Stimulated activated CD4-positive, alpha-beta T cell treated with anti-CD3 and anti-CD28 coated beads, Interleukin-1b, Interleukin-23, amount 100 ng/mL, for 1 hour (primary cell): ENCODE measurements around the gene PMFBP1.

Experiments used
- DNase-seq, 2 donors: peaks; one replicate each; pipeline ENCODE4 v3.0.0-alpha.2; 2020; ENCODE audit warnings: low read depth in 2 of 2

Gene PMFBP1

DNA sequence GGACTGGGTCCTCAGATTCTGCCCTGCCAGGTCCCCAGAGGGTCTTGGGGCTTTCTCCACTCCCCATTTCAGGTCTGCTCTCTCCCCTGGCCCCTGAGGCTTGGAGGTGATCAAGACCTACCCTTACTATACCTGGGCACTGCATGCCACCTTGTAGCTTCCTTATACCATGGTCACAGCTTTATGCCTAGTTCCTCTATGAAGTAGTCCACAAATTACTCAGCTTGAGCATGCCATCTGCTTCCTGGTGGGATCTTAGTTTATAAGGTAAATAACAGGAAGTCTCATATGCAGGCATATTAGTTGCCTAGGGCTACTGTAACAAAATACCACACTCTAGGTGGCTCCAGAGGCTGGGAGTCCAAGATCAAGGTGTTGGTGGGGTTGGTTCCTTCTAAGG lies 11.0 kb upstream of the PMFBP1 start:
- DNase-seq = no peak

DNA sequence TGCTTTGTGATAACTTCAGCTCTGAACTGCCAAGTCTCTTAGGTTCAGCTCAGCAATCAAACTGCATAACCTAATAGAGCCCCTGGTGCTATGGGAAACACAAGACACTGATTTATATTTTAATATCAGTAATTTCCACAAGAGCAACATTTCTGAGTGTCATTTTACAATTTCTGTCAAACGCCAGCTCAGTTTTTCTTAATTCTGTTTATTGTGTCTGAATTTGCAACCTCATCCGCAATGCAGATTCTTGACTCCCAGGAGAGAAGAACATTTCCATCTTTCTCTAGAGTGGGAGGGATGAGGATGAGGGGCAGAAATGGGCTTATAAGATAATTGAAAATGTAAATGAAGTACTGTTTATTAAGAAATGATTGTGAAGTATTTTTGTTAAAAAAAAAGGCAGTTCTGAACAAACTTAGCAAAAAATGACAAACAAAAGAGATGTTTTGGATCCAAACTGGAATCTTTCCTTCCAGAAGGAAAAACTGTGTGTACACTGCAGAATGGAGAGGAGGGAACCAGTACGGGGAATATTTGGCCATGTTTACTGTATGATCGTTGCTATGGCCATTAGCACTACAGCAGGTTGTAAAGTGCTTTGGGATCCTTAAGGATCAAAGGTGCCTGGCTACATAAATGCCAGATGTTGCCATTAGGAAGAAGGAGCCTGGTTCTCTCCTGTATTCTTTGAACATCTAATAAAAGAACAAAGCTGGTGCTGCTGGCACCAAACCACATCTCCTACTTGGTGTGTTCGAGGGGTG lies 7.4 kb upstream of the PMFBP1 start:
- no peak for DNase-seq

DNA sequence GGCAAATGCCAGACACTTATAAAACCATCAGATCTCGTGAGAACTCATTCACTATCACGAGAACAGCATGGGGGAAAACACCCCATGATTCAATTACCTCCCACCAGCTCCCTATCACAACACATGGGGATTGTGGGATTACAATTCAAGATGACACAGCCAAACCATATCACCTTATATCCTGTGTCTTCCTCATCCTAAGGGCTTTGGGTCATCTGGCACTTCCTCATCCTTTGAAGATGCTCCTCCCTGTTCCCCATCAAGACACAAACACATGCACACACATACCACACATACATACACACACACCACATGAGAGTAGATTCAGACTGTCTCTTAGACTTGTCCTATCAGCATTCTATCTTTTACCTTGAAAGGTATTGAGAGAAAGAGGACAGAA lies 2.8 kb upstream of the PMFBP1 start:
- DNase-seq = no peak

DNA sequence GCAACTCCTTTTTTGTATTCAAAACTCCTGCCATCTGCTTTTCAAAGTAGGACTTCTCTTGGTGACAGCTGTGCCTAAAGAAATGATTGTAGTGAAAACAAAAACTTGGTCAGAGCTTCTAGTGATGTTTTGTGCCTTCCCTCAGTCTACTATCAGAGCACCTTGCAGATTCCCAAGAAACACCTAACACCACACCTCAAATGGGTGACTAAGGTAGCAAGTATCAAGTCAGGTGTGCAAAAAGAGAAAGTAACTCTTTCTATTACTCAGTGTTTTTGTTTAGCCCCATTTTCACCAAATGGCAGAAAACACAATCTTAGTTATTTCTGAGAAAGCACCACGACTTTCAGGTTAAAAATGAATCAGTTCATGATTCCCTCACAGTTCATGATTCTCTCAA lies 2.0 kb upstream of the PMFBP1 start:
- DNase-seq = no peak

DNA sequence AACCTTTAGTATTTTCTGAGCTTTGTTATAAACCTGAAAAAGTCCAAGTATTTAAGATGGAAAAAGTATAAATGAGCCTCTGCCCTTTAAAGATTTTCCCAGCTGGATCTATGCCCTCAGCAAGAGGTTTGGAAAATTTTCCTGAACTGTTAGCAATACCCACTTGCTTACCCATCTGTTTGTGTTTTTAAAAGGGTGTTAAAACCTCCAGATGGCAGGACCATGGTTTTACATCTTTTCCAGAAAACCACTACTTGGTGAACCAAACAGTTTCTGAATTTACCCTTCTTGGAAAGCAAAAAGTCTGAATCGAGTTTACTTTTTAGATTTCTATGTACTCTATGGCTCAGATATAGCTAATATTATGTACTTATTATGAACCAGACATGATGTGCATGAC lies 719 bp downstream of the PMFBP1 start:
- DNase-seq = no peak

DNA sequence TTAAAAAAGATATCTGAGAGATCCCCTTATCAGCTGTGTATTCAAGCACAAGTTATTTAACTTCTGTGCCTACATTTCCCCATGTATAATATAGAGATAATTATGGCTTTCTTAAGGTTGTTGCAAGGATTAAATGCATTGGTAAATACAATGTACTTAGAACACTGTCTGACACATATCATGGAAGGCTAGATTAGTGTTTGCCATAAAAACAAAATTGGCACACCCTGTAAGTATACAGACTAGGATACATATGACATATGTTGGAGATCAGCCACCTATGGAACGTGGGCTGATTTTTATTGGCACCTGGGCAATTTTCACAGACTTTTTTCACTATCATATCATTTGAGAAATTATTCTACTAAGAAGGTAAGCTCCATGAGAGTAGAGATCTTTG lies 2.2 kb downstream of the PMFBP1 start:
- no peak for DNase-seq

DNA sequence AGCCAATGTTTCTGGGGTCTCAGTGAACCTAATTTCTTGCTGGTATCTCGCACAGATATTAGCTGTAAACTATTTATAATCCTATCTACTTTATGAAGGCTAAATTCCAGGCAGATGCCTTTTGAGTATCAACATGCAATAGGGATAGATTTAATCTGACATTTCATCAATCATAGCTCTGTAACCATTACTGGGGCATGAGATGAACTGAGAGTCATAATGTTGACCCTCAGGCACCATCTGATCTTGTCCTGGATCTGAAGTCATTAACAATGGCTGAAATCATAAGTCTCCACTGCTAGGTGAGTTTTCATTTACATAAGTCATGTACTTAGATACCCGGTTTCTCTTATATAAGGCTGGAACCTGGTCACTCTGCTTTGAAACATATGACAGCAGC lies 3.6 kb downstream of the PMFBP1 start:
- no peak for DNase-seq

DNA sequence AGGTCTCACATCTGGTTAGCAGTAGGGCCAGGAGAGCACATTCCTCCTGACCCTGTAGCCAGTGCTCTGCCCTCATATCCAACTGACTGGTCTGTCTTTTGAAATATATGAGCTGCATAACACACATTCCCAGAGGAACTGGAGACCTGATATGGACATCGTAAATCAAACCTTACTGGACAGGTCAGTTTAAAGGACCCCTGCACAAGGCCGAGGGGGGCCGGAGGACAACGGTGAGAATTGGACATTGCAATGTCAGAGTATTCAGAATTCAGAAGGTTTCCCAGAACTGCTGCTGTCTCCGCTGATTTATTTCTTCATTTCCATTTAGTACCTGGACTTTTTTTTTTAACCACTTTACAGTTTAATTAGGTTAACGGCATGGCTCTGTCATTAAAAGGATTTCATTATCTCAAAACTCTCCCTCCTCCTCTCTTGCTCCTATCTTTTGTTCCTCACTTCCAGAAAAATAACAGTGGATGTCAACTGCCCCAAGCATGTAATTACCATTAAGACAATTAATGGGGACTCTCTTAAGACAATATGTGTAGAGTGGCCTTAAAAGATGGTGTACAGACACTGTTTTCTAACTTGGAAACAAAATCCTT lies 4.9 kb downstream of the PMFBP1 start:
- DNase-seq = no peak

DNA sequence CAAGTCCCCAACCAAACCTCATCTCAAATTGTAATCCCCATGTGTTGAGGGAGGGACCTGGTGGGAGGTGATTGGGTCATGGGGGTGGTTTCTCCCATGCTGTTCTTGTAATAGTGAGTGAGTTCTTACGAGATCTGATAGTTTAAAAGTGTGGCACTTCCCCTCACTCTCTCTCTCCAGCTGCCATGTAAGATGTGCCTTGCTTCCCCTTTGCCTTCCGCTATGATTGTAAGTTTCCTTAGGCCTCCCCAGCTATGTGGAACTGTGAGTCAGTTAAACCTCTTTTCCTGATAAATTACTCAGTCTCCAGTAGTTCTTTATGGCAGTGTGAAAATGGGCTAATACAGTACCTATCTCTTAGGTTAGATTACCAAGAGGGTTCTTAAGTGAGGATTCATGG lies 5.8 kb downstream of the PMFBP1 start:
- no peak for DNase-seq

DNA sequence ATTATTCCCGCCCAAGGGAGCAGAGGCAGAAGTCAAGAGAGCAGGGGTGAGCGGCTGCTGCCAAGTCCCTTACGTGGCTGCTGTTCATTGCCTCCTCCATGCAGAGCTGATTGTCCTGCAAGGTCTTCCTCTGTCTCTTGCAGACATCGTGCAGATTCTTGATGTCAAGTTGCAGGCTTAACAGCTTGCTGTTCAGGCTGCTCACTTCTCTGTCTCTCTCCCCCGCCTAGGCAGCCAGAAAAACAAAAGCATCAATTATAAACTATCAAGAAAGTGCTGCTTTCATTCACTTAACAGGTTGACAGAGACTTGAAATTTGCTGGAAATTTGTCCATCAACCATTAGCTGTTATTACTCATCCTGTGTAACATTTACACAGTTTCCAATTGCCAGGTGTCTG lies 7.3 kb downstream of the PMFBP1 start:
- DNase-seq = no peak

DNA sequence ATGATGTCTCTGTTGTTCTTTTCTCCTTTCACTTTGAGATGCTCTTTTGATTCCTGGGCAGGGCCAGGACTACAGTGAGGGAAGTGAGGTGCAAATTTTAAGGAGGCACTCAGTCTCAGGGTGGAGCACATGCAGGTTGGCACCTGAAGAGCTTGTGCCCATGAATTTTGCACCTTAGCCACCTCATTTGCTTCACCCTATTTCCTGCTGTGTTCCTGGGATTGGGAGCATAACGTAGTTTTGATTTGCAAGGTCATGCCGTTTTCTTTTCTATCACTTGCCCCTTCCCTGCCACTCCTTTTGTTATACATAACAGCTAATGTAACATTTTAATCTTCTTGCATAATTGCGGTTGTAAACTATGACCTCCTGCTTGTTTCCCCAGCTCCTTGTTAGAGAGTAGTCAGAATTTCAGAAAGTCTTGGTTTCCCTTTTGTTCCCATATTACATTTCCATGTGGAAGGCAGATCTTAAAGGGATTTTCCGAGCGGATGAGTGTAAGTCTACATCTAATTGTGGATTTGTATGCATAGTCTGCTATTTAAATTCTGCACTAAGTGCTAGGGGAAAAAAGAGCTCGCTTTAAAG lies 9.8 kb downstream of the PMFBP1 start:
- DNase-seq = no peak

DNA sequence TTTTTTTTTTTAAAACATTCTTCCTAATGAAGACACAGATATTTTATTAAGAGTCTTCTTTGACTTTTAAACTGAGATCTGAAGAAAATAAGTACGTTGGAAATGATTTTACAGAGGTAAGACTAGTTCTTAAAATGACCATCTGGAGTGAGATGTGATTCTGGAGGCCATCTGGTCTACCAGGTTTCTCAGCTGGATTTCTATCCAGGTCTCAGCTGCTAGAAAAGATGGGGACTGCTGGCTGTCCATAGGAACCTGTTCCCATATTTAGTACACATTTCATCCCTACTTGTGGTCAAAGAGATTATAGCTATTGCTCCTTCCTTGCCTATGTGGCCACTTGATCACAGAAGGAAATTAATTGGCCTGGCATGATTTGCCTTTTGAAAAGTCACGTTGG lies 12.2 kb downstream of the PMFBP1 start:
- no peak for DNase-seq

DNA sequence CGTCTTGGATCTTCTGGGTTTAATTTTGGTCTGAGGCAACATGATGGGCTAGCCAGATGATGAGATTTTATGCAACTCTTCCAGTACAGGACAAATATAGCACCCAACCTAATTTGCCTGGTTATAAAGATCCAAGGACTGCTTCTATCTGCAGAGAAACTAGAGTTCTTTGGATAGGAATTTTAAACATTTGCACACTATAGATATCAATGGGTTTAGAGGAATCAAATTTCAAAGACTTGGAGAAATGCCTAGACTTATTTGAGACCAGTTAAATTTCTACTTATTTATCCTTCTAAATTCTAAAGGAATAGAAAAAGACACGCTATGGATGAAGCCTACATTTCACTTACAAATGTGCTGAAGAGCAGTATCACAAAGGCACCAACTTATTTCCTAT lies 12.6 kb downstream of the PMFBP1 start:
- DNase-seq = no peak

DNA sequence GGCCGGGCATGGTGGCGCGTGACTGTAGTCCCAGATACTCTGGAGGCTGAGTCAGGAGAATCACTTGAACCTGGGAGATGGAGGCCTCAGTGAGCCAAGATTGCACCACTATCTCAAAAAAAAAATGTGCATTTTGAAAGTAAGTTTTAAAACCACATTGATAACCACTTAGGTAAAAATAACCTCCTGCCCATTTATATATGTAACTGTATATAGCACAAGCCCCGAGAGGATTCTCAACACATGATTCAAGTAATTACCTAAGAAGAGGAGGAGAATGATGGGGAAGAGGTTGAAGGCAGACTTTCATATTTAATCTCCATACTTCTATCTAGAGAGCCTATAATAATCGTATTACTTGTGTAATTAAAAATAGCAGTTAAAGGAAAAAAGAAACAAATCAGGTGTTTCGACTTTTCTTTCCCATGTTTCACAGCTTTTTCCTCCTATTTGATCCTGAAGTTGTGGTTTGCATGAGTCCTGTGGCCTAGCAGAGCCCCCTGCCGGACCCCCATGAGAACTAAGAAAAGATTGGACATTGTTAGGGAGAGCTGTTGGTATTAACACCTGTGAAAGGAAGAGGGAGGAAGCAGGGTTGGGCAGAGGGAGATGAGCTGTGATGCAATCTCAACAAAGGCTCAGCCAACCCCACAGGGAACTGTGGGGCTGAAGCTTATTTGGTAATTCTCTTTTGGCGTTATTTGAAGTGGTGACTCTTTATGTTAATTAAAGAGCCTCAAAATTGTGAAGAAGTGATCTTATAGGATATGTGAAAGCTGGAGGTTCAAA lies 22.1 kb downstream of the PMFBP1 start:
- DNase-seq = no peak

DNA sequence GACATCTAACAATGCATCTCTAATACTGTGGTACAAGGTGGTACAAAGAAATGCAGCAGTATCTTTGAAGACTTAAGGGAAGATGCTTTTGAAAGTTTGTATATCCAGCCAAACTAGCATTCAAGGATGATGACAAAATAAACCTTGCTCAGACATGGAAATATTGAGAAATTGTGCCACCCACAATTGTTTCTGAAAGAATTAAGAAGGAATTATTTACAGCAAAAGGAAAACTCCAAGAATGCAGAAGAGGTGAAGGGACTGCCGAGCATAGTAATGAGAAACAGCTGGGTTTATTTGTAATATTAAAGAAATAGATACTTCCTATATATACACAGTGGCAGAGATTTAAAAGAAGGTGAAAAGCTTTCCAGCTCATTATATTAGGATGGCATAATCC lies 29.5 kb downstream of the PMFBP1 start:
- no peak for DNase-seq

DNA sequence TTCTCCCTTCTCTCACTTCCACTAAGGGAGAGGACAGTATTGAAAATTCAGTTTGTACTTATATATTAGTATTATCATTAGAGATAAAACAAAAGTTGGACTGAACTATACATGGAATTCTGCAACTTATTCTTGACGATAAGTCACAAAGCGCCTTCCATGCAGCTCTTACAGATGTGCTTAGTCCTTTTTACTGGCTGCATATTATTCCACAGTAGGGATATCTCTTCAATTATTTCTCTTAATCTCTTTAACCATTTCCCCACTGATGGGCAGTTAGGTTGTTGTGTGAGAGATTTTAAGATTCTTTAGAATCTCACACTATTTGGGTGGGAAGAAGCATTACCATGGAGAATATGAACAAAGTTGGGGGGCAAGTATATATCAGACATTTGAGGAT lies 32.0 kb downstream of the PMFBP1 start:
- no peak for DNase-seq

DNA sequence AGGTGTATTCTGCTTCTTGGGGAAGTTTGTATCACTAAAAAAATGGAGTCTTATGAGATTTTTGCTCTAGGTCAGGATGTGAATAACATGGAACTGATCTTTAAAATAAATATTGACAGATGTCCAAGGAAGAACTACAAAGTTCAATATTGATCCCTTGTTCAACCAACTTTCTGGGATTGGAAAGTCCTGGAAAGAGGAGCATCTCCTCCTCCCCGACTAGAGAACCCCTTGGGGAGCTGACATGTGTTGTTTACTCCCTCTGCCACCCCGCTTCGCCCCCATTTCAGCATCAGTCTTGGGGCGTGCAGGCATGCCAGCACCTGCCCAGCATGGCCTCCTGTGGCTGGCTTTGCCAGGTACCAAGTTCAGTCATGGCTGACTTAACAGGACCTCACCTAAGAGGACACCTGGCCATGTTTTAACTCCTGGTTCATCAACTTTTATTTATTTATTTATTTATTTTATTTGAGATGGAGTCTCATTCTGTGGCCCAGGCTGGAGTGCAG lies 33.8 kb downstream of the PMFBP1 start:
- DNase-seq = no peak

DNA sequence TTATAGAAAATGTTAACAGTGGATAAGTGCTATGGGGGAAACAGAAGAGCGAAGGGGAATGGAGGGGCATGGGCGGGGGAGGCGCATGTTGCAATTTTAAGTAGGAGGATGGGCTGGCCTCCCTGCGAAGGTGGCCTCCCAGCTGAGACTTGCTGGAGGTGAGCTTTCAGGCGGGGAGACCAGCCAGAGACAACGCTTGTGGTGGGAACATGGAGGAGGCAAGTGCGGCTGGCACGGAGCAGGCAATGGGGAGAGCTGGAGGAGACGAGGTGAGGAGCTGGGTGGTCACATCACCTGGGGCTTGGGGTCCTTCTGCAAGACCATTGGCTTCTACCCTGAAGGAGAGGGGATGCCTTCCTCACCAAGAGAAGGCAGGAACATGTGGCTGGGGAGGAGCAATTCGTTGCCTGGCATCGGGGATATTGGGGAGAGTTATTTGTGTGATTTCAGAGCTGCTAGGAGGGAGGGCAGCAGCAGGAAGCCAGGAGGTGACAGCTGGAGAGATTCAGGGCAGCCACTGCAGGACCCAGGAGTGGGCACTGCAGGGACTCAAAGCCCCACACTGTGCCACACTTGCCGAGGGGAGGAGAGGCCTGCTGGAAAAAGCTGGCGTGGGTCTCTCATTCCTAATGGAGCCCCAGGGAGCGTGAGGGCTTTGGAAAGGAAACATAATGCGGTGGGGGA lies 34.4 kb downstream of the PMFBP1 start:
- no peak for DNase-seq

DNA sequence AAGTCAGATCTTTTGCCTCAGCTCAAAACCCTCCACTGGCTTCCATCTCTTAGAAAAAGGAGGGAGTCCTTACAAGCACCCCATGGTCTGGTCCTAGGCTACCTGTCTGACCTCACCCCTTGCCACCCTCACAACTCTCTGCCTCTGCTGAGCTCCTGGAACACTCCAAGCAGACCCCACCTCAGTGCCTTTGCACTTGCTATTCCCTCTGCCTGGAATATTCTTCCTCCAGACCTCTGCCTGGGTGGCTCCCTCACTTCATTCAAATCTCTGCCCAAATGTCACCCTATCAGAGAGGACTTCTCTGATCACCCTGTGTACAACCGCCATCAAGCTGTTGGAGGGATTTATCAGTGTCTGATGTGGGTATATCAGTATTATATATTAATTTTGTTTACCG lies 37.4 kb downstream of the PMFBP1 start:
- DNase-seq = no peak

DNA sequence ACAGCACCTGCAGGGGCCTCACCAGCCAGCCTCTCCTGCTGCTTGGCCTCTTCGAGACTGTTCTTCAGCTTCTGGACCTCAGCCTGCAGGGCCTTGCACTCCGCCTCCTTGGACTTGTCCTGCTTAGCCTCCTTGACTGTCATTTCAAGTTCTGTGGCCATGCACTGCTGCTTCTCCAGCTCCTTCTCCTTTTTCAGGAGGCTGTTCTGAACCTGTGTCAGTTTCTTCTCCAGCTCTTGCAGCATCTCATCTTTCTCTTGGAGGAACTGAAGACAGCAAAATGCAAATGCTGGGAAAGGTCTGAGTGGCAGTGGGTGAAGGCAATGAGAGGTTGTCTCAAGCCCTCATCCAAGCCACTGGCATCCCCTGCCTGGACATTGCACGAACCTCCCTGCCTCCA lies 39.2 kb downstream of the PMFBP1 start:
- DNase-seq = no peak

DNA sequence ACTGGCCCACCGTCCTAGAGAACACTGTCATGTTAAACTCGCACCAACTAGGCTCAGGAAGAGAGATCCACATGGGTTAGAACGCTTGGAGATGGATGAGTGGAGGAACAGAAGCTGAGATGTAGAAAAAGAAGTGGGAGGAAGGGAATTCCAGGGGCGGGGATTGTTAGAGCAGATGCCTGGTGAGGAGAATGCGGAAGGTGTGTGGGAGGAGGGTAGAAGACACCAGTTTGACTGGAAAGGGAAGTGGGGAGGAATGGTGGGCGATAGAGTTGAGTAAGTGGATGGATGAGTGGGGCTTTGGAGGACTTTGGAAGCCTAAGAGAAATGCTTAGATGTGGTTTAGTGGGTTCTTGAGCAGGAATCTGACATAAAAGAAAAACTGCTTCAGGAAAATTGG lies 40.9 kb downstream of the PMFBP1 start:
- DNase-seq = no peak
